Fibroblast of villous mesenchyme (primary cell): ENCODE results near the gene SLC27A4. TPM values are rescaled to one million over a fixed set of nuclear protein-coding genes. Genes with fewer than 3 reads are reported as not detected.

ENCODE experiments used
- DNase-seq: peaks from one replicate; pipeline ENCODE4 v3.0.0-alpha.2; 2010; ENCODE audit warnings: low read depth
- H3K4me3 ChIP-seq: 2 replicates; pipeline ENCODE4 v1.5.1; 2011; ENCODE audit warnings: low read depth, mild to moderate bottlenecking, low read length
- total RNA-seq: library from RNA; depleted of rRNA; stranded (reverse); fragments of >200 nt; gene quantifications from 2 replicates; pipeline ENCODE4 v1.2.3, GENCODE V29; 2012
- TF ChIP-seq, protein P1 (sequence below): IDR thresholded peaks from 2 replicates; pipeline ENCODE4 v1.5.1; 2012; ENCODE audit warnings: low read depth, mild to moderate bottlenecking, low read length; ENCODE audit not compliant: insufficient read depth

The SLC27A4 gene
- total RNA-seq, 1 donor: 22.9 TPM

- DNase-seq: no peak
- TF ChIP-seq, protein P1, sequence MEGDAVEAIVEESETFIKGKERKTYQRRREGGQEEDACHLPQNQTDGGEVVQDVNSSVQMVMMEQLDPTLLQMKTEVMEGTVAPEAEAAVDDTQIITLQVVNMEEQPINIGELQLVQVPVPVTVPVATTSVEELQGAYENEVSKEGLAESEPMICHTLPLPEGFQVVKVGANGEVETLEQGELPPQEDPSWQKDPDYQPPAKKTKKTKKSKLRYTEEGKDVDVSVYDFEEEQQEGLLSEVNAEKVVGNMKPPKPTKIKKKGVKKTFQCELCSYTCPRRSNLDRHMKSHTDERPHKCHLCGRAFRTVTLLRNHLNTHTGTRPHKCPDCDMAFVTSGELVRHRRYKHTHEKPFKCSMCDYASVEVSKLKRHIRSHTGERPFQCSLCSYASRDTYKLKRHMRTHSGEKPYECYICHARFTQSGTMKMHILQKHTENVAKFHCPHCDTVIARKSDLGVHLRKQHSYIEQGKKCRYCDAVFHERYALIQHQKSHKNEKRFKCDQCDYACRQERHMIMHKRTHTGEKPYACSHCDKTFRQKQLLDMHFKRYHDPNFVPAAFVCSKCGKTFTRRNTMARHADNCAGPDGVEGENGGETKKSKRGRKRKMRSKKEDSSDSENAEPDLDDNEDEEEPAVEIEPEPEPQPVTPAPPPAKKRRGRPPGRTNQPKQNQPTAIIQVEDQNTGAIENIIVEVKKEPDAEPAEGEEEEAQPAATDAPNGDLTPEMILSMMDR: no peak
- H3K4me3 ChIP-seq: no peak overlapping the region
These were observed 9.4 kb downstream of the SLC27A4 start for GRCh38 chr9:128349772-128350171.

DNA sequence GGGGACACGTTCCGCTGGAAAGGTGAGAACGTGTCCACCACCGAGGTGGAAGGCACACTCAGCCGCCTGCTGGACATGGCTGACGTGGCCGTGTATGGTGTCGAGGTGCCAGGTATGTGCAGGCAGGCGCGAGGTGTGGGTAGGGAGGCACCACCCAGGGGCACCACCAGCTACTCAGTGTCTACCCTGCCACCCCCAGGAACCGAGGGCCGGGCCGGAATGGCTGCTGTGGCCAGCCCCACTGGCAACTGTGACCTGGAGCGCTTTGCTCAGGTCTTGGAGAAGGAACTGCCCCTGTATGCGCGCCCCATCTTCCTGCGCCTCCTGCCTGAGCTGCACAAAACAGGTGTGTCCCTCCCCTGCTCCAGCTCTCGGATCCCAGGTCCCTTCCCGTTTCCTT lies 15.1 kb downstream of the SLC27A4 start:
- H3K4me3 ChIP-seq: no peak overlapping the region
- TF ChIP-seq, protein P1: no peak
- DNase-seq: no peak

DNA sequence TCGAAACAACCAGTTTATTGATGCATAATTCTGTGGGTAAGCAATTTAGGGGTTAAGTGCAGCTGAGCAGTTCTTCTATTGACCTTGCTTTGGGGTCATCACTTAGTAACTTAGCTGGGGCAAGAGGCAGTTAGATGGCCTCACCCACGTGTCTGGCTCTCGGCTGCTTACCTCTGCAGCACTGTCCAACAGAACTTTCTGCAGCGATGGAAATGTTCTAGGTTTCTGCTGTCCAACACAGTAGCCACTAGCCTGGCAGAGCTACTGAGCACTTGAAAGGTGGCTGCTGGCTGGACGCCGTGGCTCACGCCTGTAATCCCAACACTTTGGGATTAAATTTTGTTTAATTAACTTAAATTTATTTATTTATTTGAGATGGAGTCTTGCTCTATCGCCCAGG lies 17.8 kb downstream of the SLC27A4 start:
- no peak for DNase-seq
- TF ChIP-seq, protein P1: no peak
- H3K4me3 ChIP-seq: no peak overlapping the region

GRCh38 chr9:128358861-128359260 lies 18.5 kb downstream of the SLC27A4 start:
- DNase-seq: no peak
- TF ChIP-seq, protein P1: no peak
- no peak overlapping the region for H3K4me3 ChIP-seq

DNA sequence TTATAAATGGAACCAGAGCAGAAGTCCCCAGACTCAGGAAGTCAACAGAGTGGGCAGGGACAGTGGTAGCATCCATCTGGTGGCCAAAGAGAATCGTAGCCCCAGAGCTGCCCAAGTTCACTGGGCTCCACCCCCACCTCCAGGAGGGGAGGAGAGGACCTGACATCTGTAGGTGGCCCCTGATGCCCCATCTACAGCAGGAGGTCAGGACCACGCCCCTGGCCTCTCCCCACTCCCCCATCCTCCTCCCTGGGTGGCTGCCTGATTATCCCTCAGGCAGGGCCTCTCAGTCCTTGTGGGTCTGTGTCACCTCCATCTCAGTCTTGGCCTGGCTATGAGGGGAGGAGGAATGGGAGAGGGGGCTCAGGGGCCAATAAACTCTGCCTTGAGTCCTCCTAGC lies 20.5 kb downstream of the SLC27A4 start:
- DNase-seq: no peak
- TF ChIP-seq, protein P1: no peak
- H3K4me3 ChIP-seq: no peak overlapping the region

DNA sequence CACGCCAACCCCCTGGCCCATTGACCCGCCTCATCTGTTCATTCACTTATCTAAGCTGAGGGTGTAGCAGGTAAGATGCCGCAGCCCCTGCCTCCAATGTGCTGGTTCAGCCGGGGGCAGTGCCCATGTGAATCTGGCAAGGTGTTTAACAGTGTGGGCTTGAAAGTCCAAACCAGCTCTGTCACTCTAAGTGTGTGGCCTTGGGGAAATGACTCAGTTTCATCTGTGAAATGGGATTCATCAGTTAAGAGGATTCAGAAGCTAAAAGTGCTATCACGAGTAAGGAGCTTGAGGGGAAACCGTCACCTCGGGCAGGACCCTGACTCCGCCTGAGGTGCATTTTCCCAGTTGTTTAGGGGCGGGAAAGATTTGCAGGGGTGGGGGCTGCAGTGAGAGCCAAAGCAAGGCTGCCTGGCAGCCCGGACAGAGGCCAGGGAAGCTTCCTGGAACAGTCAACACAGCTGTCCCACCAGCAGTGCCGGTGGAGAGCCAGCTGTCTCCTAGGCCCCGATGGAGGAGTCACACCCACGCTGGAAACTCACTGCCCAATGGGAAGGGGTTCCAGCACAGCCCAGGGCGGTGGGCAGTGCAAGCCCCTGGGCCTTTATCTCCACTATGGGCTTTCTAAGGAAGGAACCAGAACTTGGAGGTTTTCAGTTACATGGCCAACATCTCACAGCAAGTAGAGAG lies 21.1 kb downstream of the SLC27A4 start:
- H3K4me3 ChIP-seq: peak overlapping the region; percentile 49
- TF ChIP-seq, protein P1: no peak
- DNase-seq: no peak

DNA sequence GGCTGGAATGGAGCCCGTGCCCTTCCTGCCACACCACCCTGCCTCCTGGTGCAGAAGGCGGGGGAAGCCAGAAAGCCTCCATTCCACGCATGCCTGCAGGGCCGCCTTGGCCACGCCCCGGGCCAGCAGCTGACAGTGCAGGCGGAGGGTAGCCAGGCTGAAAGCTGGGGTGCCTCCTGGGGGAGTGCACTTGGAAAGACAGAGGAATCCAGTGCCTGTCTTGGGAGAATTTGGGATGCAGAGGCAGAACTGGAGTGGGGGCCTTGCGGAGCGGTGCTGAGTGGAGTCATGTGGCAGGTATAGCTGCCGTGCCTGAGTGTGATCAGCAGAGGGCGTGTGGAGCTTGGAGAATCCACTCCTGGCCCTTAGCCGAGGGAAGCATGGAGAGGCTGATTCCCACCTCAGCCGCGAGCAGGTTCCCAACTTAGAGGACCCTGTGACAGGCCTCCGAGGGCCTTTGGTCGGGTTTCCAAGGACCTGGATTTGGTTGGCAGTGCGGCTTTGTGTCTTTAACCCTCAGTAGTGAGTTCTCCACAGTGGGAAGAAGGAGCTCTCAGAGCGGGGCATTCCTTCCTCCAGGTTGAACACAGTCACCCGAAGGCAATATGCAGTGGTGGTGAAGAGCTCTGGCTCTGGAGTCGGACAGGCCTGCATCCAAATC lies 21.8 kb downstream of the SLC27A4 start:
- peak; percentile 82 for DNase-seq
- TF ChIP-seq, protein P1: peak; percentile 85

More for the DNA sequence above, 21.8 kb downstream of the SLC27A4 start:
- H3K4me3 ChIP-seq: peak overlapping the region; percentile 49
